Measurements from ENCODE around the gene PLPPR1. TPM values are rescaled to one million over a fixed set of nuclear protein-coding genes. Genes with fewer than 3 reads are reported as not detected.

The PLPPR1 gene
- polyA plus RNA-seq, 1 of the 3 experiments (the other 2 are of a cell fraction), result not detected

GRCh38 chr9:101369884-101370531 lies 341.5 kb downstream of the PLPPR1 start:
- Histone ChIP-seq H3K9ac (no peak overlapping the region), H3K36me3 (replicated peaks in 1 of 2; ENCODE audit: control insufficient read depth in 1 of 2, insufficient read depth in 2 of 2, low read length in 1 of 2) (no peaks in the 10 kb centered on the region), H2AFZ (ENCODE audit: low read depth) (no peak overlapping the region), H3F3A (replicated peaks; ENCODE audit: insufficient read depth) (peaks cover 8% of the 10 kb centered on the region), H3K27me3 (ENCODE audit: insufficient read depth) (no peaks in the 10 kb centered on the region), H3K27ac (ENCODE audit: low read depth in 2 of 2, low read length in 1 of 2) (no peak overlapping the region; a peak in 1 of 4 replicates), H3K9me3 (no peaks in the 10 kb centered on the region), H3K9me2 (no peaks in the 10 kb centered on the region; the same call in 1 of the 2 replicates), H3K4me2 (no peak overlapping the region), H3K4me3 (ENCODE audit: low read depth in 2 of 2, low read length in 1 of 2) (no peak overlapping the region), H4K20me1 (ENCODE audit: insufficient read depth) (no peaks in the 10 kb centered on the region), H3K4me1 (ENCODE audit: control insufficient read depth in 1 of 2, insufficient read depth in 2 of 2, low read depth in 1 of 2, low read length in 1 of 2) (peaks cover 0 to 6% of the 10 kb centered on the region in 2 experiments; a peak in 1 of 4 replicates), H3K79me2 (ENCODE audit: insufficient read depth) (no peaks in the 10 kb centered on the region)
- no peak for TF ChIP-seq EZH2phosphoT487 (IDR thresholded peaks at IDR 0.05; ENCODE audit: borderline replicate concordance, low read depth)
- no peak for DNase-seq
- ChIA-PET POLR2A (no interaction called here), CTCF (interaction anchor here (2.9 kb wide), 1 partner anchor 18 kb away, joined by 16 read pairs; no protein-coding TSS in a partner anchor)
- 44% methylated on average over 2 of the region's 2 CpGs for WGBS (ENCODE audit: low lambda C conversion rate)

DNA sequence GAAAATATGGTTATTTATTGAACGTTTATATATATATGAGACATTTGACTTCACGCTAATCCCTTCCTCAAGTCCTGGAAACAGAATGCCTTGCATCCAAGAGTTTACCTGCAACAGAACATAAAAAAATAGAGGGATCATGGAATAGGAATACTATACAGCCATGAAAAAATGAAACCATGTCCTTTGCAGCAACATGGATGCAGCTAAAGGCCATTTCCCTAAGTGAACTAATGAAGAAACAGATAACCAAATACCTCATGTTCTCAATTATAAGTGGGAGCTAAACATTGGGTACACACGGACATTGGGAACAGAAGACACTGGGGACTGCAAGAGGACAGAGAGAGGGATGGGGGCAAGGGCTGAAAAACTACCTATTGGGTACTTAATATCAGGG lies 343.3 kb downstream of the PLPPR1 start:
- Histone ChIP-seq H3K27ac (ENCODE audit: low read depth in 2 of 2, low read length in 1 of 2) (no peak overlapping the region), H3K4me1 (ENCODE audit: control insufficient read depth in 1 of 2, insufficient read depth in 2 of 2, low read depth in 1 of 2, low read length in 1 of 2) (peaks cover 0 to 10% of the 10 kb centered on the region in 2 experiments; a peak in 2 of 4 replicates), H4K20me1 (ENCODE audit: insufficient read depth) (no peaks in the 10 kb centered on the region), H3K79me2 (ENCODE audit: insufficient read depth) (no peaks in the 10 kb centered on the region), H3K4me3 (ENCODE audit: low read depth in 2 of 2, low read length in 1 of 2) (no peak overlapping the region), H3F3A (replicated peaks; ENCODE audit: insufficient read depth) (peaks cover 16% of the 10 kb centered on the region), H3K9ac (no peak overlapping the region), H3K9me2 (no peaks in the 10 kb centered on the region), H3K4me2 (no peak overlapping the region), H3K9me3 (no peaks in the 10 kb centered on the region), H3K27me3 (ENCODE audit: insufficient read depth) (no peaks in the 10 kb centered on the region), H3K36me3 (replicated peaks in 1 of 2; ENCODE audit: control insufficient read depth in 1 of 2, insufficient read depth in 2 of 2, low read length in 1 of 2) (no peaks in the 10 kb centered on the region), H2AFZ (ENCODE audit: low read depth) (no peak overlapping the region)
- DNase-seq, result no peak
- TF ChIP-seq MXI1 (IDR thresholded peaks at IDR 0.05; ENCODE audit: low read depth, low read length) (no peak), RXRA (IDR thresholded peaks at IDR 0.05; ENCODE audit: borderline replicate concordance, low read depth) (no peak), ZBTB33 (IDR thresholded peaks at IDR 0.05; ENCODE audit: borderline replicate concordance, low read depth) (no peak), FOXM1 (IDR thresholded peaks at IDR 0.05; ENCODE audit: low read depth) (no peak)
- 66% methylated on average over 3 of the region's 3 CpGs for WGBS (ENCODE audit: low lambda C conversion rate)
- POLR2A ChIA-PET, result no interaction called here
- CTCF ChIA-PET, result interaction anchor here (1.4 kb wide), 1 partner anchor 16 kb away, joined by 3 read pairs; no protein-coding TSS in a partner anchor

DNA sequence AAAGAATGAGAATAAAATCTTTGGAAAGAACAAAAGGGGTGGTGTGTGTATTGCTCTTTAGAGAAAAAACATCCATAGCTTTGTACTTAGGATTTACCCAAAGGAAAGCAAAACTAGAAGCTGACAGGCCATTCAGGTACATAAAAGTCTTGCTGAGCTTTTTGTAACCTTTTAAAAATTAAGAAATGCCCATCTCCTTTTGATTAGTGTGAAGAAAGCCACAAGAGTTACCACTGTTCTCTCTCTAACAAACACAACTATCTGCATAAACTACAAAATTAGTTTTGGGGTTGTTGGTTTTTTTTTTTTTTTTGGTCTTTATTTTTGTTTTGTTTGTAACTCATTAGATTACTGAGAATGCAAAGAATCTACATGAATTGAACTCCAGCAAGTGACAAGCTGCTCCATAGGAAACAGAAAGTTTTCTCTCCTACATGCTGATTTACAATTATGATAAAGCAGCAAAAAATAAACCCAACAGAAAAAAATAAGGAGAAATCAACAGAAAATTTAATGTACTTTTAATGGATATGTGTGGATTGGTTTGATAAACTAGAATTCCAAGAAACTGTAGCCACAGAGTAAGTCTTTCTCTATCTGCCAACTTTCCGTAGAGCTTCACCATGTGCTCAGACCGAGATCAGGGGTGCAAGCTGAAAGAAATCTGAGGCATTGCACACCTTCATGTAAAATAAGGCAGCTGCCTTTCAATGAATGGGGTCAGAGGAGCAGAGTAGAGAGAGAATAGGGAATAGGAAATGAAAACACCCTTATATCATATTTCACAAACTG lies 344.0 kb downstream of the PLPPR1 start:
- CTCF ChIA-PET, result interaction anchor here (1.4 to 2.1 kb wide), 2 partner anchors 15 to 16 kb away, joined by 3 to 19 read pairs; no protein-coding TSS in a partner anchor
- Histone ChIP-seq H3F3A (replicated peaks; ENCODE audit: insufficient read depth) (peaks cover 23% of the 10 kb centered on the region), H3K9ac (no peak overlapping the region), H3K79me2 (ENCODE audit: insufficient read depth) (no peaks in the 10 kb centered on the region), H3K4me3 (ENCODE audit: low read depth in 2 of 2, low read length in 1 of 2) (no peak overlapping the region), H3K27ac (ENCODE audit: low read depth in 2 of 2, low read length in 1 of 2) (no peak overlapping the region), H3K27me3 (ENCODE audit: insufficient read depth) (no peaks in the 10 kb centered on the region), H3K9me3 (no peaks in the 10 kb centered on the region), H3K36me3 (replicated peaks in 1 of 2; ENCODE audit: control insufficient read depth in 1 of 2, insufficient read depth in 2 of 2, low read length in 1 of 2) (no peaks in the 10 kb centered on the region), H3K4me2 (no peak overlapping the region), H2AFZ (ENCODE audit: low read depth) (no peak overlapping the region), H4K20me1 (ENCODE audit: insufficient read depth) (no peaks in the 10 kb centered on the region), H3K4me1 (ENCODE audit: control insufficient read depth in 1 of 2, insufficient read depth in 2 of 2, low read depth in 1 of 2, low read length in 1 of 2) (peaks cover 0 to 14% of the 10 kb centered on the region in 2 experiments; a peak in 2 of 4 replicates), H3K9me2 (no peaks in the 10 kb centered on the region)
- WGBS (ENCODE audit: low lambda C conversion rate), result 45% methylated on average over 2 of the region's 2 CpGs
- no peak for DNase-seq
- POLR2A ChIA-PET, result no interaction called here
- TF ChIP-seq ZBTB33 (IDR thresholded peaks at IDR 0.05; ENCODE audit: borderline replicate concordance, low read depth), result no peak
- TF ChIP-seq RAD21 (IDR thresholded peaks at IDR 0.05; ENCODE audit: low read length), result no peak
- TF ChIP-seq USF2 (IDR thresholded peaks at IDR 0.05; ENCODE audit: borderline replicate concordance, low read depth, low read length), result no peak
- no peak for TF ChIP-seq MEF2A (IDR thresholded peaks at IDR 0.05; ENCODE audit: borderline replicate concordance, low read depth)
- TF ChIP-seq IRF3 (IDR thresholded peaks at IDR 0.05; ENCODE audit: low read depth, low read length), result no peak
